H7 (cell line): ENCODE results near the gene ZNF341. TPM values are rescaled to one million over a fixed set of nuclear protein-coding genes. Genes with fewer than 3 reads are reported as not detected.

ENCODE experiments used
- DNase-seq: peaks from one replicate; pipeline ENCODE4 v3.0.0; 2012
- H3K27me3 ChIP-seq: 2 replicates; pipeline ENCODE4 v1.6.0; 2011; ENCODE audit warnings: mild to moderate bottlenecking, low read length; ENCODE audit not compliant: control insufficient read depth, insufficient read depth
- H3K36me3 ChIP-seq: replicated peaks from 2 replicates; pipeline ENCODE4 v1.5.1; 2011; ENCODE audit warnings: low read length; ENCODE audit not compliant: control insufficient read depth, insufficient read depth
- H3K4me3 ChIP-seq: 2 replicates; pipeline ENCODE4 v1.5.1; 2011; ENCODE audit warnings: low read depth, mild to moderate bottlenecking, control low read depth, low read length, moderate library complexity; ENCODE audit not compliant: insufficient read depth
- total RNA-seq: library from RNA; depleted of rRNA; stranded (reverse); fragments of >200 nt; shearing (Covaris generic); gene quantifications from 2 replicates; pipeline ENCODE4 v1.2.3, GENCODE V29; 2014

Gene ZNF341
- total RNA-seq, 1 experiment from 2014 or later = 7.0 TPM

DNA sequence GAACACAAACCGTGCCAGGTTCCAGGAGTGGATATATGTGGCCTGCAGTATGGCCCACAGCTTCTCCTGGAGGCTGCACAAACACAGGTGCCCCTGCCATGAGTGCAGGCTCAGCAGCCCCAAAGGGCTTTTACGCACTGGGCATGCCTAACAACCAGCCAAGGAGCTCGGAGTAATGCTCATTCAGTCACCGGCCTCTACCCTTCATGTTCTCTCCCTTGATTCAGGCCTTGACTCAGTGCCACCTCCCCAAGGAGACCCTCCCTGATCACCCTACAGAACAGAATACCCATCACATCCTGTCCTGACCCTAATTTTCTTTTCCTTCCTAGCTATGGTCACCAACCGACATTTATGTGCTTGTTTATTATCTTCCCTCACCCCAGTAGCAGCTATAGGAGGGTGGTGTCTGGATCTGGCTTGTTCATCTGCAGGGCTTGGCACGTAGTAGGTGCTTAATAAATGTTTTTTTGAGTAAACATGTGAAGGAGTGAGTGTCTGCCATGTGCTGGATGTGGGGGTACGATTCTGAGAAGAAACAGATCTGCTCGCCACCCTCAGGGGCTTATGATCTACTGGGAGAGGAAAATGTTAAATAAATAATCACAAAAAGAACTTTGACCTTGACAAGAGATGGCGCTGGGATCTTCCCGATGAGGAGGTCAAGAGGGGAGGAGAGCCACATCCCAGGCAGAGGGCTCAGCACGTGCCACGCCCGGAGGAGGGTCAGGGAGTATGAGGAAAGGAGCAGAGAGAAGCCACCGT is 20.9 kb upstream of the ZNF341 start:
- DNase-seq = no peak
- Histone ChIP-seq H3K36me3 (no peaks in the 10 kb centered on the region), H3K27me3 (no peaks in the 10 kb centered on the region), H3K4me3 (no peak overlapping the region)

DNA sequence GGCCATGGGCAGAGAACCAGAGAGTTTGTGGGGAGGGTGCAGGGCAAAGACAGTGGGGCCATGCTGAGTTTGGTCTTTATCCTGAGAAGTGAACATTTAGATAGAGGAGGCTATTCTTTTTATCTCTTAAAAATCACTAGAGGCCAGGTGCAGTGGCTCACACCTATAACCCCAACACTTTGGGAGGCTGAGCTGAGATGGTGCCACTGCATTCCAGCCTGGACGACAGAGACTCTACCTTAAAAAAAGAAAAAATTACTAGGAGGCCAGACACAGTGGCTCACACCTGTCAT is 20.4 kb upstream of the ZNF341 start:
- no peak for DNase-seq
- Histone ChIP-seq H3K36me3 (no peaks in the 10 kb centered on the region), H3K27me3 (no peaks in the 10 kb centered on the region), H3K4me3 (no peak overlapping the region)

DNA sequence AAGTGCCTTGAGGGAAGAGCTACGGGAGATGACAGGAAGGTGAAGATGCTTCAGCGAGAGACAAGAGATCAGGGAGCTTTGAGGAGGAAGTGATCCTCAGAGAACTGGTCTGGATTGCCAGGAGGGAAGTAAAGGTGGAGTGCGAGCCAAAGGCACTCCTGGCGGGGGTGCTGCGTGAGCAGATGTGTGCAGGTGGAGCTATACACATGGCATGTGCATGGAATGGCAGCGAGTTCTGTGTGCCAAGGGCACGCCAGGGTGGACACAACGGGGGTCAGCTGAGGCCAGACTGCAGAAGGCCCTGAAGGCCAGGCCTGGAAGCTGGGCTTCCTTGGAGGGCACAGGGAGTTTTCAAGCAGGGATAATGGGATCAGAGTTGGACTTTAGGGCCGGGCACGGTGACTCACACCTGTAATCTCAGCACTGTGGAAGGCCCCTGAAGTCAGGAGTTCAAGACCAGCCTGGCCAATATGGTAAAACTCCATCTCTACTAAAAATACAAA is 17.9 kb upstream of the ZNF341 start:
- Histone ChIP-seq H3K36me3 (no peaks in the 10 kb centered on the region), H3K27me3 (no peaks in the 10 kb centered on the region), H3K4me3 (no peak overlapping the region)
- no peak for DNase-seq

DNA sequence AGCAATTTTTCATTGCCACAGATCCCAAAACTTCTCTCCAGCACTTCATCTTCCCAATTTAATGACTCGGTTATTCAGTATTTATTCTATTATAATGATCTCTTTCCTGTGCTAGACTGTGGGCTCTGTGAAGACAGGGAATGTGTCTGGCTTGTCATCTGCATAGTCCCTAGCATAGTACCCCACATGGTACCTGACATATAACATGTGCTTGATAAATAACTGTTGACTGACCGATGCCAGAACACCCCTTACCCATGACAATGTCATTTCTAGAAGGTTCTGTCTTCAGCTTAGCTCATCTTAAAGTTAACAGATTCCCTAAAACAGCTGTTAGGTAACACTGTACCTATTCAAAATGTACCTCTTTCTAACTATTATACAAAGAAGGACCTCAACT is 15.3 kb upstream of the ZNF341 start:
- Histone ChIP-seq H3K36me3 (no peaks in the 10 kb centered on the region), H3K27me3 (no peaks in the 10 kb centered on the region; the same call in 1 of the 2 replicates), H3K4me3 (no peak overlapping the region)
- no peak for DNase-seq

DNA sequence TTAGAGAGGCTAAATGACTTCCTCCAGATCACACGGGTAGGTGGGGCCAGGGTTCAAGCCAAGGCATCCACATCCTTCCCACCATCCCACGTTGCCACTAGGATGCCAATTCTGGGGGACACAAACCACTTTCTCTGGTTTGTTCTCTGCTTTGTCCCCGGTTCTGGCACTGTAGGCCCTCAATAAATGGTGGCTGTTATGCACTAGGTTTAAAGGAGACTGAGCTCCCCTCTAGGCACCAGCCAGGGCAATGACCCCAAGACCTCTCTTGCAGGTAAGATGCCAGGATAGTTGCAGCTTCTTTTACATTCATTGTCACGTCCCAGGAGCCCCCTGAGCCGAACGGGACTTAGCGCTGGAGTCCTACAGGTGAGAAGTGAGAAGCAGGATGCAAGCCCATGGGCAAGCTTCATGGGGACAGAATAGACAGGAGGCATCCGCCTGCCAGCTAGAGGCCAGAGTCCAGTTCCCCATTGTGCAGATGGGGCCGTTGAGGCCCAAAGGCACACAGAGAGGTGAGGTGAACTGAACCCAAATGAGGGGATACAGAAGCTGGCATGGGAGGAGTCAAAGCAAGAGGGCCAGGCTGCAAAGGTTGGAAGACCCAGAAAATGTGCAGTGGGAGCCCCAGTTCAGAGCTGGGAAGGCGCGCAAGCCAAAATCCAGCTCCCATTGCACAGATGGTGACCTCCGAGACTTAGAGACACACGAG is 12.4 kb upstream of the ZNF341 start:
- peak; percentile 57 for DNase-seq

DNA sequence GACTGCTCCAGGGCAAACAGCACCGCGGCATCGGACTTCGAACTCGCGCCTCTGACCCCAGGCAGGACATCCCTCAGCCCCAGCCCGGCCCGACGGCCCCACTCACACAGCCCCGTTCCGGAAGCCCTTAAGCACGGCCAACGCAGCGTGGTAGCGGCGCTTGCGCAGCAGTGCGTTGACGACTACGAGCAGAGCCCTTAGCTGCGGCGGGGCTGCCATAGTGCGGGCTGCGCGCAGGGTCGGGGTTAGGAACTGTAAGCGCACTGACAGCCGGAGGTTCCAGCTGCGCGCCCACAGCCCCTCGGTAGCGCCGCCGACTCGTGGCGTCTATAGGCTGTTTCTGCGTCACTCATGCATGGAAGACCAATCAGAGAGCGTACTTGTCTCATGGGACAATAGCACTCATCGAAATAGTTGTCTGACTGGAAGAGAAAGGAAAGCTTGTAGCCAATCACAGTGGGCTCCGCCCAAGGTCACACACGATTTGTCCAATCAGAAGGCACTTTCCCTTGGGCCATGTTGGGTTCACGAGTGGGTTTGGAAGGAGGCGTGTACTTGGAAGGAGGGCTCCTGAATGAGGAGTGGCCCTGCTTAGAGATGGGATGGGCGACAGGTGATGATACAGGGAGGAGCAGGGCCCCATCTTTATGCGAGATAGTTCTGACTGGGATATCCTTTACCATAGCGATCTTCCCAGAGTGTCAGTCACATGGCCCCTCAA is 11.6 kb upstream of the ZNF341 start, which contains the start of gene PXMP4:
Gene PXMP4, minus strand, starts transcription at position 322 of the 721 bp plus-strand sequence. Its CDS starts 103 bp downstream, at position 219.
- Histone ChIP-seq H3K27me3 (no peaks in the 10 kb centered on the region; the same call in 1 of the 2 replicates), H3K36me3 (no peaks in the 10 kb centered on the region), H3K4me3 (peak within 1 kb of the TSS; percentile 68; the same call in 1 of the 2 replicates)
- peak; percentile 97 for DNase-seq

More for the DNA sequence above, 12.4 kb upstream of the ZNF341 start:
- Histone ChIP-seq H3K4me3 (peak overlapping the region; percentile 68; the same call in 1 of the 2 replicates), H3K36me3 (no peaks in the 10 kb centered on the region), H3K27me3 (no peaks in the 10 kb centered on the region; the same call in 1 of the 2 replicates)

DNA sequence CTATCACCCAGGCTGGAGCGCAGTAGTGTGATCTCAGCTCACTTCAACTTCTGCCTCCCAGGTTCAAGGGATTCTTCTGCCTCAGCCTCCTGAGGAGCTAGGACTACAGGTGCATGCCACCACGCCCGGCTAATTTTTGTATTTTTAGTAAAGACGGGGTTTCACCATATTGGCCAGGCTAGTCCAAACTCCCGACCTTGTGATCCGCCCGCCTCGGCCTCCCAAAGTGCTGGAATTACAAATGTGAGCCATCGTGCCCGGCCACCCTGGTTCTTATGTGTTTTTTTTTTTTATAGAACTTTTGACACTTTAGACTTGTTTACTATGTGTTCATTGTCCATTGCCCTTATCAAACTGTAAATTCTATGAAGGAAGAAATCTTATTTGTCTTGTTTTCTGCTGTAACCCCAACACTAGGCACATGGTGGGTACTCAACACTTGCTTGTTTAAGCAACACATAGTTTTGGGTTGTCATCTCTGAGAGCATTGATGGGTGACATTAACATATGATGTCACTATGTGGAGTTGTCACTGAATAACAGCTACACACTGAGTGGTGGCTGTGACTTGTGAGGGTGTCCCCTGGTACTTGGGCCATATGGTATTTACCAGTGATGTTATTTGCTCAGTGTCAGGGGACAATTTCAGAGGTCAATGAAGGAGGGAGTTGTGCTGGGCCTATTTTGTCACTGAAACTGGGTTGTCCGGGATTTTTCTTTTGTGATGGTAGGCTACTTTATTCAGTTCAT is 10.2 kb upstream of the ZNF341 start:
- no peak overlapping the region for H3K4me3 ChIP-seq
- H3K27me3 ChIP-seq = no peaks in the 10 kb centered on the region; the same call in 1 of the 2 replicates
- H3K36me3 ChIP-seq = no peaks in the 10 kb centered on the region
- DNase-seq = peak; percentile 2

DNA sequence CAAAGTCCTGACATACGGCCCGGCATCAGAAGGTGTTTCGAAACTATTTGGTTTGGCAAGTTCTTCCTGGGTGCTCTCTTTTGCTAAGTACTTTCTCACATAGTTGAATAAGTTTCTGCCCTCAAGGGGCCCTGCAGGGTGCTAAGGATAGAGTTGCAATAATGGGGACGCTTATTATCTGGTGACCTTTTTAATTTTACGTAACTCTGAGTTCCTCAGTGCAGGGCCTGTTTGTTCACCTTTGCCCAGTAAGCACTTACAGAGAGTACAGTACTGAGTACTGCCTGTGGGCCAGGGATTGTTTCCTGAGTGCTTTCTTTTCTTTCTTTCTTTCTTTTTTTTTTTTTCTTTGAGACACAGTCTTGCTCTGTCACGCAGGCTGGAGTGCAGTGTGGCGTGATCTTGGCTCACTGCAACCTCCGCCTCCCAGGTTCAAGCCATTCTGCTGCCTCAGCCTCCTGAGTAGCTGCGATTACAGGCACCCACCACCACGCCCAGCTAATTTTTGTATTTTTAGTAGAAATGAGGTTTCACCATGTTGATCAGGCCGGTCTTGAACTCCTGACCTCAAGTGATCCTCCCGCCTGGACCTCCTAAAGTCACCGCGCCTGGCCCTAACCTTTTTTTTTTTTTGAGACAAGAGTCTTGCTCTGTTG is 7.2 kb upstream of the ZNF341 start:
- H3K36me3 ChIP-seq = no peaks in the 10 kb centered on the region
- DNase-seq = no peak
- no peak overlapping the region for H3K4me3 ChIP-seq
- no peaks in the 10 kb centered on the region; the same call in 1 of the 2 replicates for H3K27me3 ChIP-seq

DNA sequence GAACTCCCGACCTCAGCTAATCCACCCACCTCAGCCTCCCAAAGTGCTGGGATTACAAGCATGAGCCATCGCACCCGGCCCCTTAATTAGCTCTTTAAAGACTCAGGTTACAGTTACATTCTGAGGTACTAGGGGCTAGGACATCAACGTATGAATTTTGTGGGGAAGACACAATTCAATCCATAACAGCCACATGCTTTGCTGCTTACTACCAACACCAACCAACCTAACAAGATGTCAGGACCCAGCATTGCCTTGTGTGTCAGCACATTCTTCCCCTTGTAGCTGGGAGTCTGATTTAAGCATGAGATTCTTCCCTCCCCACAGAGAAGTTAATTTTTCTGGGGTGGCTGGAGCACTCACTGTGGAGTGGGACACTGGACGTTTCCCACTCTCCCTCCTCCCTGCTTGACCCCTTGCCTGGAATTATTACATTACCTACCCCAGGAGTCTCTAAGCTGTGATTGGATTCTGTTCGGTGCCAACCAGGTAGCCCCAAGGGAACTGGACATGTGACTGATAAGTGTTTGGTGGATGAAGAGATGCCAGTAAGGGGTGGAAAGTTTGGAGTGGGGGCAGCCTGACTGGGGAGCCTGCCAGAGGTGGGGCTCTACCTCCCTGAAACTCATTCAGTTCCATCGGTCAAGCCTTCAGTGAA is 6.1 kb upstream of the ZNF341 start:
- no peaks in the 10 kb centered on the region for H3K27me3 ChIP-seq
- DNase-seq = no peak
- no peaks in the 10 kb centered on the region for H3K36me3 ChIP-seq

DNA sequence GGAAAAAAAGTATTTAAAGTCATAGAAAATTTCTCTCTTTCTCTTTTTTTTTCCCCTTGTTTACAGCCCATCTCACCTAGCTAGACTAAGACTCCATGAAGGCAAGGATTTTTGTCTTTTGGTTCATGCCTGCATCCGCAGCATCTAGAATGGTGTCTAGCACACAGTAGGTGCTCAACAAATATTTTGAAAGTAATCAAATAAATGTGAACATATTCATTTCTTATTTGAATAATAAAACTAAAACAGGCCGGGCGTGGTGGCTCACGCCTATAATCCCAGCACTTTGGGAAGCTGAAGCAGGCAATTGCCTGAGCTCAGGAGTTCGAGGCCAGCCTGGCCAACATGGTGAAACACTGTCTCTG is 4.7 kb upstream of the ZNF341 start:
- DNase-seq = no peak
- H3K27me3 ChIP-seq = no peaks in the 10 kb centered on the region
- no peaks in the 10 kb centered on the region for H3K36me3 ChIP-seq
- H3K4me3 ChIP-seq = no peak overlapping the region

More for the DNA sequence above, 6.1 kb upstream of the ZNF341 start:
- H3K4me3 ChIP-seq = no peak overlapping the region

DNA sequence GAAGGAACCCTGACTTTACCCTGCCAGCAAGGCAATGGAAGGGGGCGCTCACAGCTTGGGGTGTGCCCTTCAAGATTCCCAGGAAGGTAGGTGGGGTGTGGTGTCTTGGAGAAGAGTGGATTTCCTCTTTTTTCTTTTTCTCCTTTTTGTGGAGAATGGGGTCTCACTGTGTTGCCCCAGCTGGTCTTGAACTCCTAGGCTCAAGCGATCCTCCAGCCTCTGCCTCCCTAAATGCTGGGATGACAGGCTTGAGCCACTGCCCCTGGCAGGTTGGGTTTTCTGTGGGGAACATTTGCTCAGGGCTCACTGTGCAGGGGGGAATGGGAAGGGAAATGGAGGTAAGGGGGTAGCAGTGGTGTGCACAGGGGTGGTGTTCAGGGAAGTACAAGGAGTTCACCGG is 4.0 kb upstream of the ZNF341 start:
- no peaks in the 10 kb centered on the region for H3K36me3 ChIP-seq
- H3K4me3 ChIP-seq = no peak overlapping the region

DNA sequence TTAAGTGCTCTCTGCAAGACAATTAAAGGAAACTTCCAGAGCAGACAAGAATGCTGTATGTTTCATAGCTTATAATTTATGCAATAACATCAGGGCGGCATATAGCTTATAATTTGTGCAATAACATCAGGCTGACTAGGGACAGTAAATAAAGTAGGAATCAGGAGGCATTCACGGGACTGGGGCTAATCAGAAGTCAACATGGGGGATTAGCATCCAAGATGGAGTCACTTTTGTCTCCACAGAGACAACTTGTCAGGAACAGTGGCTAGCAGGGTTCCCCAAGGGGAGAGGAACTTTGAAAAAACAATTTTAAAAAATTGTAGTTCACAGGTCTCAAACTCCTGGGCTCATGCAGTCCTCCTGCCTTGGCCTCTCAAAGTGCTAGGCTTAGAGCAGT is 3.3 kb upstream of the ZNF341 start:
- H3K27me3 ChIP-seq = no peaks in the 10 kb centered on the region
- H3K4me3 ChIP-seq = no peak overlapping the region
- no peak for DNase-seq
- H3K36me3 ChIP-seq = no peaks in the 10 kb centered on the region

More for the DNA sequence above, 4.0 kb upstream of the ZNF341 start:
- no peak for DNase-seq
- no peaks in the 10 kb centered on the region for H3K27me3 ChIP-seq

DNA sequence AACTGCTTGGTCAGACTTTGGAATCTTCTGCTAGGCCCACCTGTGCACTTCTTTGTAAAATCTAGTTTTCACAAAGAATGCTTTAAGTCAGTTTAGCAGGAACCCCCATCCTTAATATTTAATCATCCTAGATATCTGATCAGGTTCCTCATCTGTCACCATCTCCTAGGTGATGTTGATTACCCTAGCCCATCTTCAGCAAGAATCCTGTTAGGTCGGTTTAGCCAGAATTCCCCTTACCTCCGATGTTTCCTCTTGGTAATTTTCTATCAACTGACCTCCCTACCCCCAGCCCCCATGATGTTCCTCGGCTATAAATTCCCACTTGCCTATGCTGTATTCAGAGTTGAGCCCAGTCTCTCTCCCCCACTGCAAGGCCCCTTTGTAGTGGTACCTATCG is 2.7 kb upstream of the ZNF341 start:
- Histone ChIP-seq H3K27me3 (no peaks in the 10 kb centered on the region), H3K36me3 (no peaks in the 10 kb centered on the region), H3K4me3 (no peak overlapping the region)
- no peak for DNase-seq
